GM12865 (cell line): ENCODE measurements around the gene MARF1.
A peak's percentile ranks its signal among the peaks of the same experiment; 100 is the strongest.
"Not testable (repeated sequence)": the region's sequence is repeated elsewhere in the genome, so short reads cannot be mapped to it uniquely, and the experiment has no call there.

Experiments used
- DNase-seq: peaks from one replicate; pipeline ENCODE4 v3.0.0; 2010; ENCODE audit warnings: low read depth
- H3K4me3 ChIP-seq: 2 replicates; pipeline ENCODE4 v1.5.1; 2011; ENCODE audit warnings: mild to moderate bottlenecking, low read depth, low read length, control low read depth
- TF ChIP-seq, protein P1 (sequence below): IDR thresholded peaks from 2 replicates; pipeline ENCODE4 v1.5.1; 2011; ENCODE audit warnings: low read length, control low read depth, low read depth, inconsistent platforms; ENCODE audit not compliant: insufficient read depth; ENCODE audit errors: missing control alignments

Gene MARF1

DNA sequence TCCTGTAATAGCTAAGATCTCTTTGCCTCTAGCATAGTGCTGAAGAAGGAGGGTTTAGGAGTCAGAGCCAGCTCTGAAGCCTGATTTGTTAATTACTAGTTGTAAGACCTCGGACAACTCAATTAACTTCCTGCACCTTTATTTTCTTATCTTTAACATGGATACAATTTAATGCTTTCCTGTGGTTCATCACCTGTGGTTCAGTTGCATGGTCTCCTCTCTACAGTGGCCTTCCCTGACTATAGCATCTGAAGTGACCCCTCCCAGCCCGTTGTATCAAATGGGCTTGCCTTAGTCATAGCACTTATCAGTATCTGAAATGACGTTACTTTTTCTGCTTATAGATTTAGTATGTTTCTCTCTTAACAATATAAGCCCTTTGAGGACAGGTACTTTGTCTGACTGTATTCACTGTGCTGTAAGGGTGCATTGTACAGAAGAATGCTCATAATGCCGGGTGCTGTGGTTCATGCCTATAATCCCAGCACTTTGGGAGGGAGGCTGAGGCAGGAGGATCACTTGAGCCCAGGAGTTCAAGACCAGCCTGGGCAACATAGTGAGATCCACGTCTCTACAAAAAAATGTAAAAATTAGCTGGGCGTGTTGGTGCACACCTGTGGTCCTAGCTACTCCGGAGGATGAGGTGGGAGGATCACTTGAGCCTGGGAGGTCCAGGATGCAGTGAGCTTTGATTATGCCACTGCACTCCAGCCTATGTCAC, 4.5 kb upstream of the MARF1 start:
- TF ChIP-seq, protein P1, sequence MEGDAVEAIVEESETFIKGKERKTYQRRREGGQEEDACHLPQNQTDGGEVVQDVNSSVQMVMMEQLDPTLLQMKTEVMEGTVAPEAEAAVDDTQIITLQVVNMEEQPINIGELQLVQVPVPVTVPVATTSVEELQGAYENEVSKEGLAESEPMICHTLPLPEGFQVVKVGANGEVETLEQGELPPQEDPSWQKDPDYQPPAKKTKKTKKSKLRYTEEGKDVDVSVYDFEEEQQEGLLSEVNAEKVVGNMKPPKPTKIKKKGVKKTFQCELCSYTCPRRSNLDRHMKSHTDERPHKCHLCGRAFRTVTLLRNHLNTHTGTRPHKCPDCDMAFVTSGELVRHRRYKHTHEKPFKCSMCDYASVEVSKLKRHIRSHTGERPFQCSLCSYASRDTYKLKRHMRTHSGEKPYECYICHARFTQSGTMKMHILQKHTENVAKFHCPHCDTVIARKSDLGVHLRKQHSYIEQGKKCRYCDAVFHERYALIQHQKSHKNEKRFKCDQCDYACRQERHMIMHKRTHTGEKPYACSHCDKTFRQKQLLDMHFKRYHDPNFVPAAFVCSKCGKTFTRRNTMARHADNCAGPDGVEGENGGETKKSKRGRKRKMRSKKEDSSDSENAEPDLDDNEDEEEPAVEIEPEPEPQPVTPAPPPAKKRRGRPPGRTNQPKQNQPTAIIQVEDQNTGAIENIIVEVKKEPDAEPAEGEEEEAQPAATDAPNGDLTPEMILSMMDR: no peak
- no peak overlapping the region for H3K4me3 ChIP-seq
- no peak for DNase-seq

DNA sequence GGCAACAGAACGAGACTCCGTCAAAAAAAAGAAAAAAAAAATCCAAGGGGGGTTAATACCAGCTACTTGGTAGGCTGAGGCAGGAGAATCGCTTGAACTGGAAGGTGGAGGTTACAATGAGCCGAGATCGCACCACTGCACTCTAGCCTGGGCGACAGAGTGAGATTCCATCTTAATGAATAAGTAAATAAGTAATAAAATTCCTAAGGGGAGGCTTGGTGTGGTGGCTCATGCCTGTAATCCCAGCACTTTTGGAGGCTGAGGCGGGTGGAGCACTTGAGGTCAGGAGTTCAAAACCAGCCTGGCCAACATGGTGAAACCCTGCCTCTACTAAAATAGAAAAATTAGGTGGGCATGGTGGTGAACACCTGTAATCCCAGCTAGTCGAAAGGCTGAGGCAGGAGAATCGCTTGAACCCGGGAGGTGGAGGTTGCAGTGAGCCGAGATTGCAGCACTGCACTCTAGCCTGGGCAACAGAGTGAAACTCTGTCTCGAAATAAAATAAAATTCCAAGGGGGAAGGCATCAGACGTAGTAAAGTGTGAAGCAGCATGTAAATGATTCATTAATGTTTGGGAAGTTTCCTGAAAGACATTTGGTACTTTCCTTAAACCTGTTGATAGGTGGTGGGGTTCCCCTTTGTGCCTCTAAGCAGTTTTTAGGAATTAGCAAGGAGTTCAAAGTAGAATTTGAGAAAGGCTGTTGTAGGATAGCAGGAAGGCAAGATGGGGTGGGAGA, 3.8 kb upstream of the MARF1 start:
- not testable (repeated sequence) for DNase-seq, H3K4me3 ChIP-seq

DNA sequence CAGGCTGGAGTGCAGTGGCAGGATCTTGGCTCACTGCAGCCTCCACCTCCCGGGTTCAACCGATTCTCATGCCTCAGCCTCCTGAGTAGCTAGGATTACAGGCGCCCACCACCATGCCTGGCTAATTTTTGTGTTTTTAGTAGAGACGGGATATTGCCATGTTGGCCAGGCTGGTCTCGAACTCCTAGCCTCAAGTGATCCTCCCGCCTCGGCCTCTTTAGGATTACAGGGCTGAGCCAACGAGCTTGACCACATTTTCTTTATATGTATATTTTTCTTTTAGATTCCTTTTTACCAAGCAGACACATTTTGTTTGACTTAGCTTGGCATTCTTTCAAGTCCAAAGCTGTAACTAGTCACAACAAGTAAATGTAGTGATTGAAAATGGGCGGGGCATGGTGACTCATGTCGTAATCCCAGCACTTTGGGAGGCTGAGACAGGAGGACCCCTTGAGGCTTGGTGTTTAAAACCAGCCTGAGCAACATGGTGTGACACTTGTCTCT, 2.1 kb upstream of the MARF1 start:
- peak overlapping the region; percentile 88 for H3K4me3 ChIP-seq
- peak; percentile 81 for DNase-seq

DNA sequence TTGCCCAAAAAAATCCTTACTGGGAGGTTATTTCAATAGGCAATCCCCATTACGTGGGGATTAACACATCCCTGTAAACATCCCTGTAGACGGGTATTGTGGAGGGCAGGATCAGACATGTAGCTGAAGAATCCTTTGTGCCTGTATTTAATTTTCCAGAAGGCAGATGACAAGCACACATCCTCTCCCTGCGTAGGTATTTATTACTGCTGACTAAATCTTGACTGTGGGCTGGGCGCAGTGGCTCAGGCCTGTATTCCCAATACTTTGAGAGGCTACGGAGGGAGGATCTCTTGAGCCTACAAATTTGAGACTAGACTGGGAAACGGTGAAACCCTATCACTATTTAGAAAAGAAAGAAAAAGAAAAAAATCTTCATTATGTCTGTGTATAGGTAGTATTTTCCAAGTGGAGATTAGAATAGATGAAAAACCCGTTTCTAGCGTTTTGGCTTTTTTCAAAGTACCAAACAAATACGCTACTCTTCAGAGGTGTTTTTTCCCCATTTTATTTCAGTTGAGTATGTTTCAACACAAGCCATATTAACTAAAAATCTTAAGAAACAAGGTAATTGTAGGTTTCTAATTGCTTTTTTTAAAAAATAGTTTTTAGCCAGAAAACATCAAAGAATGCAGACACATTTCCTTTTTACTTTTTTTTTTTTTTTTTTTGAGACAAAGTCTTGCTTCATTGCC, 1.5 kb upstream of the MARF1 start:
- TF ChIP-seq, protein P1: no peak
- peak; percentile 29 for DNase-seq
- peak overlapping the region; percentile 88 for H3K4me3 ChIP-seq

DNA sequence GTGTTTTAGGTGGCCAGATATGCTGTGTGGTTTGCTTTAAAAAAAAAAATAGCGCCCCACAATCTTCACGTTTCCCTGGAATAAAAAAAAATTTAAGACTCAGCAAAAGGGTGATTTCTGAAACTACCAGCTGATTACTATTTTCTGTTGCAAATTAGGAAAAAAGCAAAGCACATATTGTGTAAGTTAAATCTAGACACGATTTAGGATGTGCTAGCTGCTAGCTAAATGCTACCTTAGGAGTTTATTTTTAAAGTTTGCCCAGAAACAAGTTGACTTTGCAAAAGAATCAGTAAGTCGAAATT, 944 bp upstream of the MARF1 start:
- TF ChIP-seq, protein P1: no peak
- DNase-seq: no peak
- peak overlapping the region; percentile 88 for H3K4me3 ChIP-seq

DNA sequence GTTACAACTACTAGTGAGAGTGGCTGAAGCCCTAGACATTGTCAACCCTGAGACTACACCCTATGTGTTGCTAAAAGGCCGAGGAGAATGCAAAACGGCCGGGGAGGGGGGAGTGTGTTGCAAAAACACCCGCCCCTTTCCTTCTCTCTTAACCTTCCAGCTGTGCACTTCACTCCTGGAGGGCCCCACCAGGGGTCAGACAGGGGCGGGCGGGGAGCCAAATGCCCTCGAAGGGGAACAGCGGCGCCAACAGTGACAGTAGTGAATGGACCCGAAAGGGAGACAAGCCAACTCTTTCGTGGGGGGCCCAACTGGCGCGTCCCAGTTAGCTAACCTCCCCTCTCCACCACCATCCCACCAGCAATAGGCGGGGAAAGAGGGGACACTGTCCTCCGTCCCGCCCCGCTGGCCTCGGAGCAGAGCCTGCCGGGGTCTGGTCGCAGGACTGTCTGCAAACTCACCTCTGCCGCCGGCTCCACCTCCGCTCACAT, 352 bp downstream of the MARF1 start:
- peak; percentile 94 for DNase-seq
- H3K4me3 ChIP-seq: peak overlapping the region; percentile 83
- TF ChIP-seq, protein P1: peak; percentile 40

DNA sequence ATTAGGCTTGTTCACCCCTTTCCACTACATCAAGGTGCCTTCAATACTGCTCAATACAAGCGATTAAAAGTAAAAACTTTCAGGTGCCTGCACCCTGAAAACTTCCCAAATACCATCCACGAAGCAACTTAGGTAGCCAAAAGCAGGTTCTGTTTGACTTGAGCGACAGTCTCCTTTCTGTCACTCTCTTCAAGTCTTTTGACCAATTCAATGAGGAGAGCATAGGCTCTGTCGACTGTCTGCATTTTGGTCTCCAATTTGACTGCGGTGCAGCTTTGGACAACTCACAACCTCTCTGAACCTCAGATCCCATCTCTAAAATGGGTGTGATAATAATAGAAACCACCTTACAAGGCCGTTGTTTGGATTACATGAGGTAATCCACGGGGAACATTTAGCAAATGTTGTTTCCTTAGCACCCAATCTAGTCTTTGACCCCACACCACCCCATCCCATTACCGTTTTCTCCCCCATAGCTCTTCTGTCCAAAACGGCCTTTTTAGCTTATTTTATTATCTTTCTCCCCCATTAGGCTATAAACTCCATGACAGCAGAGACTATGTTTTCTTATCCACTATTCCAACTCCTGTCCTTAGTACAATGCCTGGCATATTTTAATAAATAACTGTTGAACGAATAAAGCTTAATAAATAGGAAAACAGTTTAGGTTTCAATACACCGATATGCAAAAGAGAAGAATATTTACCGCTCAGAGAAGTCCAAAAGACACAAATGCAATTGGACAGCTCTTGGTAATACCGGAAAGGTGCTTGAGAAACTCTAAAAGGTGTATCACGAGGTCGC, 999 bp downstream of the MARF1 start:
- TF ChIP-seq, protein P1: no peak
- H3K4me3 ChIP-seq: peak overlapping the region; percentile 83
- DNase-seq: peak; percentile 29
